IMR-90 (cell line): ENCODE measurements around the gene GALNT12. TPM values are rescaled to one million over a fixed set of nuclear protein-coding genes. Genes with fewer than 3 reads are reported as not detected.

ENCODE experiments used
- ATAC-seq: fragments of 200-7000 bp; cut with Tn5 transposase; 2 replicates; pipeline ENCODE4 v1.9.1; 2020; ENCODE audit warnings: low read depth, mild to moderate bottlenecking, moderate library complexity
- BruUV-seq: library from RNA; stranded (reverse); fragments of 400-500 nt; replicated peaks from 2 replicates; lab custom pipeline; 2021; lab: Mats Ljungman, UMichigan
- CTCF ChIA-PET: fragments of 300-600 bp; formaldehyde crosslinking; extraction: SDS; loops from one replicate; lab custom pipeline; 2021; ENCODE audit warnings: antibody characterized with exemption; lab: Yijun Ruan, JAX
- POLR2A ChIA-PET: fragments of 300-600 bp; sonication (Branson Sonifier 250); formaldehyde crosslinking; loops from one replicate; lab custom pipeline; 2022; ENCODE audit warnings: antibody characterized with exemption; ENCODE audit not compliant: unreplicated experiment; lab: Charles Lee
- DNase-seq: peaks from one replicate; pipeline ENCODE4 v3.0.0; 2013
- H2AFZ ChIP-seq: replicated peaks from 2 replicates; pipeline ENCODE3; 2013; ENCODE audit warnings: low read length, mild to moderate bottlenecking; ENCODE audit not compliant: poor library complexity
- H2AK5ac ChIP-seq: 2 replicates; pipeline ENCODE4 v1.6.1; 2013; ENCODE audit warnings: low read depth, low read length, inconsistent platforms
- H2AK9ac ChIP-seq: replicated peaks from 2 replicates; pipeline ENCODE3; 2013; ENCODE audit warnings: mild to moderate bottlenecking, low read depth, low read length, moderate library complexity; ENCODE audit not compliant: poor library complexity
- H2BK120ac ChIP-seq: 2 replicates; pipeline ENCODE4 v1.6.1; 2013; ENCODE audit warnings: low read depth, low read length, inconsistent platforms
- H2BK15ac ChIP-seq: 3 replicates; pipeline ENCODE4 v1.6.1; 2013; ENCODE audit warnings: low read depth, low read length, inconsistent platforms
- H2BK20ac ChIP-seq: 2 replicates; pipeline ENCODE4 v1.6.1; 2013; ENCODE audit warnings: low read depth, mild to moderate bottlenecking, inconsistent platforms, low read length, moderate library complexity
- H2BK5ac ChIP-seq: 2 replicates; pipeline ENCODE4 v1.6.1; 2013; ENCODE audit warnings: mild to moderate bottlenecking, low read depth, low read length, inconsistent platforms; ENCODE audit not compliant: poor library complexity, severe bottlenecking
- H3K14ac ChIP-seq: replicated peaks from 2 replicates; pipeline ENCODE4 v1.6.1; 2013; ENCODE audit warnings: low read depth, low read length, inconsistent platforms
- H3K18ac ChIP-seq: 2 replicates; pipeline ENCODE4 v1.6.1; 2013; ENCODE audit warnings: low read depth, low read length, control low read depth
- H3K23ac ChIP-seq: 2 replicates; pipeline ENCODE4 v1.6.1; 2013; ENCODE audit warnings: low read depth, low read length, inconsistent platforms
- H3K27ac ChIP-seq: 2 replicates; pipeline ENCODE4 v1.5.1; 2013; ENCODE audit warnings: mild to moderate bottlenecking, control low read depth, low read length; ENCODE audit not compliant: insufficient read depth
- H3K27me3 ChIP-seq: 2 replicates; pipeline ENCODE4 v1.6.1; 2013; ENCODE audit warnings: low read length; ENCODE audit not compliant: control insufficient read depth, insufficient read depth
- H3K36me3 ChIP-seq: 2 replicates; pipeline ENCODE4 v1.6.1; 2013; ENCODE audit warnings: low read length, mixed read lengths; ENCODE audit not compliant: control insufficient read depth, insufficient read depth
- H3K4ac ChIP-seq: 2 replicates; pipeline ENCODE4 v1.6.1; 2013; ENCODE audit warnings: low read depth, low read length, inconsistent platforms
- H3K4me1 ChIP-seq: 2 replicates; pipeline ENCODE4 v1.6.1; 2013; ENCODE audit warnings: low read length, mixed read lengths; ENCODE audit not compliant: control insufficient read depth, insufficient read depth
- H3K4me2 ChIP-seq: 2 replicates; pipeline ENCODE4 v1.6.1; 2013; ENCODE audit warnings: low read depth, mild to moderate bottlenecking, control low read depth, low read length, moderate library complexity
- H3K4me3 ChIP-seq: 2 replicates; pipeline ENCODE4 v1.5.1; 2013; ENCODE audit warnings: low read depth, mild to moderate bottlenecking, control low read depth, low read length, moderate library complexity; ENCODE audit not compliant: insufficient read depth
- H3K56ac ChIP-seq: 2 replicates; pipeline ENCODE4 v1.6.1; 2013; ENCODE audit warnings: low read length, inconsistent platforms; ENCODE audit not compliant: insufficient read depth; ENCODE audit errors: extremely low read depth
- H3K79me1 ChIP-seq, 2 experiments: 2 replicates each; pipeline ENCODE4 v1.6.1; 2013; ENCODE audit warnings: low read length in 2 of 2, inconsistent platforms in 1 of 2, low read depth in 1 of 2
- H3K9ac ChIP-seq: 2 replicates; pipeline ENCODE4 v1.6.1; 2013; ENCODE audit warnings: low read depth, low read length, control low read depth
- H3K9me1 ChIP-seq: 2 replicates; pipeline ENCODE4 v1.6.1; 2013; ENCODE audit warnings: low read length, inconsistent platforms; ENCODE audit not compliant: insufficient read depth
- H3K9me3 ChIP-seq: 2 replicates; pipeline ENCODE4 v1.6.1; 2013; ENCODE audit warnings: low read length; ENCODE audit not compliant: control insufficient read depth, insufficient read depth
- H4K20me1 ChIP-seq: 2 replicates; pipeline ENCODE4 v1.6.1; 2013; ENCODE audit warnings: low read length, inconsistent platforms; ENCODE audit not compliant: insufficient read depth
- H4K5ac ChIP-seq: 2 replicates; pipeline ENCODE4 v1.6.1; 2013; ENCODE audit warnings: mild to moderate bottlenecking, low read depth, low read length, control low read depth
- H4K8ac ChIP-seq, 2 experiments: 2 replicates each; pipeline ENCODE4 v1.6.1; 2013; ENCODE audit warnings: low read depth in 2 of 2, low read length in 2 of 2, control low read depth in 1 of 2, inconsistent platforms in 1 of 2
- H4K91ac ChIP-seq: 2 replicates; pipeline ENCODE4 v1.6.1; 2013; ENCODE audit warnings: low read depth, low read length, inconsistent platforms; ENCODE audit not compliant: insufficient read depth
- RAD21 ChIP-seq: IDR thresholded peaks from 2 replicates; pipeline ENCODE4 v1.6.1; 2012; ENCODE audit warnings: low read length, improper control_type of control experiment
- whole genome bisulfite sequencing, 2 experiments: methylation state at CpG; one replicate each; pipeline versions ENCODE4 v1.1.5 to v1.1.7; 2013; ENCODE audit warnings: missing lambda C conversion rate in 2 of 2; ENCODE audit not compliant: insufficient read length in 1 of 2; ENCODE audit errors: extremely low coverage in 2 of 2; 5-methylcytosine and 5-hydroxymethylcytosine counted together
- dilution Hi-C: fragments of 300-500 bp; cut with HindIII; formaldehyde crosslinking; loops from one replicate; pipeline ENCODE4 v1.14.3; 2018; ENCODE audit warnings: low sequenced_read_pairs; ENCODE audit not compliant: unreplicated experiment
- in situ Hi-C: fragments of 300-500 bp; cut with MboI; formaldehyde crosslinking; loops from 3 replicates; pipeline ENCODE4 v1.14.3; 2019; ENCODE audit warnings: low sequenced_read_pairs, inconsistent platforms, mixed read lengths
- intact Hi-C: fragments of 100-400 bp; cut with micrococcal nuclease; formaldehyde crosslinking; loops from 2 replicates; pipeline ENCODE4 v1.10.0; 2022
- polyA plus RNA-seq, 3 experiments: library from polyadenylated mRNA; depleted of rRNA; stranded (reverse); fragments of >200 nt; gene quantifications; 2 replicates each; pipeline ENCODE4 v1.2.3, GENCODE V29; 2012; ENCODE audit warnings: low replicate concordance in 1 of 3
- total RNA-seq: library from RNA; depleted of rRNA; stranded (reverse); fragments of >200 nt; gene quantifications from 2 replicates; pipeline ENCODE4 v1.2.3, GENCODE V29; 2012
- TF ChIP-seq, protein P1 (sequence below): conservative IDR thresholded peaks from 2 replicates; pipeline ENCODE4 v1.5.1; 2012; ENCODE audit warnings: mild to moderate bottlenecking, low read depth, low read length, improper control_type of control experiment

The GALNT12 gene
- total and polyA plus RNA-seq, 2 of the 4 experiments (the other 2 are of a cell fraction) = 2.3 to 2.5 TPM

DNA sequence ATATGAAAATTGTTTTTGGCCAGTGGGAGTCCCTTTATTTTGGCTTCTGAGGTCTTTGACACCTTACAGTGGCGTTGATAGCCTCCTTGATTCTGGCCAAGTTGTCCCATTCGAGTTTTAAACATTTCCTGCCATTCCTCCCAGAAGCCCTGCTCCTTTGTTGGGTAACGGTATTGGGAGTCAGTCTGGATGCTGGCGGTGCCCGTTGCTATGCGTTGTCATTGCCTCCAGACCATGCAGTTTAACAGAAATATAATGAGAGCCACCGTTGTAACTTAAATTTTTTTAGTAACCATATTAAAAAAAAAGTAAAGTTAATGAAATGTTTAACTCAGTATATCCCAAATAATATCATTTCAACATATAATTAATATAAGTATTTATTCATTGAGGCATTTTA, 35.0 kb downstream of the GALNT12 start:
- H3K18ac ChIP-seq = no peak overlapping the region
- DNase-seq (no peak), ATAC-seq (no peak)
- no peaks in the 10 kb centered on the region for H3K79me1 ChIP-seq
- peaks cover 7% of the 10 kb centered on the region; the same call in 1 of the 2 replicates for H3K9me1 ChIP-seq
- H3K9me3 ChIP-seq = no peaks in the 10 kb centered on the region
- intact Hi-C loops (no loop called here), in situ Hi-C loops (no loop called here), dilution Hi-C loops (loop anchor here (25.0 kb wide), 1 partner anchor 295 kb away; no protein-coding TSS in a partner anchor)
- no peak overlapping the region for H2AK5ac ChIP-seq
- H2BK15ac ChIP-seq = no peak overlapping the region
- no peak overlapping the region for H3K4me2 ChIP-seq
- H3K23ac ChIP-seq = no peak overlapping the region
- no peak overlapping the region for H2BK120ac ChIP-seq
- BruUV-seq = no TSS peak
- no peak overlapping the region for H3K14ac ChIP-seq
- CTCF ChIA-PET = interaction anchor here (1.1 kb wide), 1 partner anchor 156 kb away, joined by 3 read pairs; no protein-coding TSS in a partner anchor
- no peak overlapping the region for H3K9ac ChIP-seq
- H3K4ac ChIP-seq = no peak overlapping the region
- no peak overlapping the region for H4K91ac ChIP-seq
- H2BK5ac ChIP-seq = no peak overlapping the region
- no peak overlapping the region for H3K27ac ChIP-seq
- no peak overlapping the region for H2BK20ac ChIP-seq
- no peaks in the 10 kb centered on the region for H4K20me1 ChIP-seq
- WGBS, 2 experiments = no CpG with 5 or more reads among the region's 7 CpGs
- H3K56ac ChIP-seq = no peak overlapping the region
- POLR2A ChIA-PET = no interaction called here
- no peak overlapping the region for H2AFZ ChIP-seq
- no peaks in the 10 kb centered on the region for H3K36me3 ChIP-seq
- H2AK9ac ChIP-seq = no peak overlapping the region
- H4K8ac ChIP-seq = no peak overlapping the region
- no peak for TF ChIP-seq RAD21
- TF ChIP-seq, protein P1, sequence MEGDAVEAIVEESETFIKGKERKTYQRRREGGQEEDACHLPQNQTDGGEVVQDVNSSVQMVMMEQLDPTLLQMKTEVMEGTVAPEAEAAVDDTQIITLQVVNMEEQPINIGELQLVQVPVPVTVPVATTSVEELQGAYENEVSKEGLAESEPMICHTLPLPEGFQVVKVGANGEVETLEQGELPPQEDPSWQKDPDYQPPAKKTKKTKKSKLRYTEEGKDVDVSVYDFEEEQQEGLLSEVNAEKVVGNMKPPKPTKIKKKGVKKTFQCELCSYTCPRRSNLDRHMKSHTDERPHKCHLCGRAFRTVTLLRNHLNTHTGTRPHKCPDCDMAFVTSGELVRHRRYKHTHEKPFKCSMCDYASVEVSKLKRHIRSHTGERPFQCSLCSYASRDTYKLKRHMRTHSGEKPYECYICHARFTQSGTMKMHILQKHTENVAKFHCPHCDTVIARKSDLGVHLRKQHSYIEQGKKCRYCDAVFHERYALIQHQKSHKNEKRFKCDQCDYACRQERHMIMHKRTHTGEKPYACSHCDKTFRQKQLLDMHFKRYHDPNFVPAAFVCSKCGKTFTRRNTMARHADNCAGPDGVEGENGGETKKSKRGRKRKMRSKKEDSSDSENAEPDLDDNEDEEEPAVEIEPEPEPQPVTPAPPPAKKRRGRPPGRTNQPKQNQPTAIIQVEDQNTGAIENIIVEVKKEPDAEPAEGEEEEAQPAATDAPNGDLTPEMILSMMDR = no peak
- H3K4me1 ChIP-seq = no peaks in the 10 kb centered on the region
- H4K5ac ChIP-seq = no peak overlapping the region
- no peak overlapping the region for H3K4me3 ChIP-seq
- peaks cover 6% of the 10 kb centered on the region; the same call in 1 of the 2 replicates for H3K27me3 ChIP-seq
